ENCODE results near the gene BGN. TPM values are rescaled to one million over a fixed set of nuclear protein-coding genes. Genes with fewer than 3 reads are reported as not detected.

The BGN gene
- 0.69 TPM in 1 of 2 replicates, not detected in the other for total RNA-seq

DNA sequence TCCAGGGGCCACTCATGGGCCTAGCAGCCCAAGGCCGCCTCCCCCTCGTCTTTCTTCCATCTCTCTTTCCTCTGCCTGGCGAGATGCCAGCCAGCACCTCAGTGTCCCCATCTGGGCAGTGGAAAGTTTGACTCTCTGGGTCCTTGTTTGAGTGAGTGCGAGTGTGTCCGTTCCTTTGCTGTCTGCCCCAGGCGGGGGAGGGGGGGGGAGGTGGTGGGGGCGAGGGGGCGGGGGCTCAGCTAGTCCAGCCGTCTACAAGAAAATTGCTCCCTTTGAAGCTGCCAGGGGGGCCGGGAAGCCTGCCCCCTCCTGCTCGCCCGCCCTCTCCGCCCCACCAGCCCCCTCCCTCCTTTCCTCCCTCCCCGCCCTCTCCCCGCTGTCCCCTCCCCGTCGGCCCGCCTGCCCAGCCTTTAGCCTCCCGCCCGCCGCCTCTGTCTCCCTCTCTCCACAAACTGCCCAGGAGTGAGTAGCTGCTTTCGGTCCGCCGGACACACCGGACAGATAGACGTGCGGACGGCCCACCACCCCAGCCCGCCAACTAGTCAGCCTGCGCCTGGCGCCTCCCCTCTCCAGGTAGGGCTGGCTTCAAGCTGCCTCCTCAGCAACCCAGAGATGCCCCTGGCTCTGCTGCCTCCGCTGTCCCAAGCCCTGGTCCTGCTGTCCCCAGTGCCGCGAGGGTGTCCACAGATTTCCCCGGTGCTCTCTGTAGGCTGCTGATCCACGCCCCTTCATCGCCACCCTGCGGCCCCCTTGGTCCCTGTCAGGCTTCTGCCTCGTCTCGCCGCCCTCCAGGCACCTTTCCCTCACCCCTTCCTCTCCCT lies at the start of gene BGN:
Gene BGN (plus strand): TSS at position 440 of the 821 bp plus-strand sequence. CDS start 9,652 bp downstream, outside the sequence.
- TF ChIP-seq, protein P1, sequence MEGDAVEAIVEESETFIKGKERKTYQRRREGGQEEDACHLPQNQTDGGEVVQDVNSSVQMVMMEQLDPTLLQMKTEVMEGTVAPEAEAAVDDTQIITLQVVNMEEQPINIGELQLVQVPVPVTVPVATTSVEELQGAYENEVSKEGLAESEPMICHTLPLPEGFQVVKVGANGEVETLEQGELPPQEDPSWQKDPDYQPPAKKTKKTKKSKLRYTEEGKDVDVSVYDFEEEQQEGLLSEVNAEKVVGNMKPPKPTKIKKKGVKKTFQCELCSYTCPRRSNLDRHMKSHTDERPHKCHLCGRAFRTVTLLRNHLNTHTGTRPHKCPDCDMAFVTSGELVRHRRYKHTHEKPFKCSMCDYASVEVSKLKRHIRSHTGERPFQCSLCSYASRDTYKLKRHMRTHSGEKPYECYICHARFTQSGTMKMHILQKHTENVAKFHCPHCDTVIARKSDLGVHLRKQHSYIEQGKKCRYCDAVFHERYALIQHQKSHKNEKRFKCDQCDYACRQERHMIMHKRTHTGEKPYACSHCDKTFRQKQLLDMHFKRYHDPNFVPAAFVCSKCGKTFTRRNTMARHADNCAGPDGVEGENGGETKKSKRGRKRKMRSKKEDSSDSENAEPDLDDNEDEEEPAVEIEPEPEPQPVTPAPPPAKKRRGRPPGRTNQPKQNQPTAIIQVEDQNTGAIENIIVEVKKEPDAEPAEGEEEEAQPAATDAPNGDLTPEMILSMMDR (conservative IDR thresholded peaks at IDR 0.05; ENCODE audit: low read depth, low read length): peak; percentile 10
- peak within 1 kb of the TSS; percentile 19 for H3K4me3 ChIP-seq (ENCODE audit: low read depth, low read length)
- no peak for DNase-seq (ENCODE audit: low read depth)

DNA sequence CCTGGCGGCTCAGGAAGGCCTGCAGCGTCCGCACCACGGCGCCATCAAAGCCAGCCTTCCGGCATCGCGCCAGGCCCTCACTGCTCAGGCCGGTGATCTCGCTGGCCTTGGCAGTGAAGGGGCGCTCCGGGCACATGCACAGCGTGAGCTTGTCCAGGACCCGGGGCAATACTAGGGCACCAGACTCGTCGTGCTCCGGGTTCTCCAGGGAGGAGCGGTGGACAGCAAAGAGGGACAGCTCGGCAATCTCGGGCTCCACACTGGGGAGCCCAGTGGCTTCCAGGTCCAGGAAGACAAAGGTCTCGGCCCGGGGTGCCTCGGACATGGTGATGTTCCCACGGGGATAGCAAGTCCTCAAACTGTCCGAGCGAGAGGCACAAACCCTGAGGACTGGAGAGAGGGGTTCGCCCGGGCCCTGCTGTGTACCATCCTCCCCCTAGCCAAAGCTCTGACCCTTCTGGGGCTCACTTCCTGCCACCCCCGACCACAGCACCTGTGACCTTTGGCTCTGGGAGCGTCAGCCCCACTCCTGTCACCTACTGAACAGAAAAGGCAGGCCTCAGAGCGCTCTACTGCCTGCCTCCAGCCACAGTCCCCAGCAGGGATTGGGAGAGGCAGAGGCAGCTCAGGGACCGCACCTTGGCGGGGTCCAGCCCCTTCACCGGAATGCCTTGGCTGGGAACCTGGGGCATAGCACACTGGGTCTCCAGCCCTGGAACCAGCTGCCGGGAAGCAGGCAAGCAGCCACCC lies 49.5 kb upstream of the BGN start:
- DNase-seq (ENCODE audit: low read depth): no peak
- H3K4me3 ChIP-seq (ENCODE audit: low read depth, low read length): no peak overlapping the region
- TF ChIP-seq, protein P1 (conservative IDR thresholded peaks at IDR 0.05; ENCODE audit: low read depth, low read length): no peak

DNA sequence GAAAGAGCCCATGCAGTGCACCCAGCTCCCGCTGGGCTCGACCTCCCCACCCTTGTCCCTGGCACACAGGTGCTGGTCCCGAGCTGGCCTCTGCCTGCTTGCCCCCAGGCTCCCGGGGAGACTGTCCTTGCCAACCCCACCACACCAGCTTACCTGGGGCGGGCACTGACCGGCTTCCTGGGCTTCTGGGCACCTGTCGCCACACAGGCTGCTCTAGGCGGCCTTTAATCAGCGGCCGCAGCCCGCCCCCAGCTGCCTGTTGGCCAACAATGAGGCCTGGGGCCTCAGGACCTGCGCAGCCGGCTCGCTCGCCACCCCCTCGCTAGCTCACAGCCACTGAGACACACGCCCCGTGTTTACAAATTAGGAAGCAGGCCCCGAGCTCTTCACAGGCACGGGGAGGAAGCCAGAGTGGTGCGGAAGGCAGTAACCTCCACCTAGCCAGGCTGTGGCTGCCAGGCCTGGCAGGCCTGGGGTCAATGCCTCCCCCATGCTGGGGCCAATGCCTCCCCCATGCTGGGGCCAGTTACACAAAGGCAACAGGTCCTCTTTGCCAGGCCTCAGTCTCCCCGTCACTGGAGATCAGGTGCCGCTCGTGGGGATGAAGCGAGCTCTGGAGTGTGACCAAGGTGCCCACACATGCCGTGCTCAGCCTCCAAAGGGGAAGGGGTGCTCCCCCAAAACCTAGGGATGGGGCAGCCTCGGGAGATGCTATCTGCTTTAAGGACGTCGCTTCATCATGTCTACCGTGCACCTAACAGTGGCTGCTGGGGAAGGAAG lies 48.7 kb upstream of the BGN start, which contains the start of gene TREX2:
Gene TREX2 (minus strand): TSS at position 201 of the 780 bp plus-strand sequence. CDS start 626 bp downstream, outside the sequence.
- DNase-seq (ENCODE audit: low read depth): no peak
- H3K4me3 ChIP-seq (ENCODE audit: low read depth, low read length): no peak within 1 kb of the TSS
- TF ChIP-seq, protein P1 (conservative IDR thresholded peaks at IDR 0.05; ENCODE audit: low read depth, low read length): no peak

DNA sequence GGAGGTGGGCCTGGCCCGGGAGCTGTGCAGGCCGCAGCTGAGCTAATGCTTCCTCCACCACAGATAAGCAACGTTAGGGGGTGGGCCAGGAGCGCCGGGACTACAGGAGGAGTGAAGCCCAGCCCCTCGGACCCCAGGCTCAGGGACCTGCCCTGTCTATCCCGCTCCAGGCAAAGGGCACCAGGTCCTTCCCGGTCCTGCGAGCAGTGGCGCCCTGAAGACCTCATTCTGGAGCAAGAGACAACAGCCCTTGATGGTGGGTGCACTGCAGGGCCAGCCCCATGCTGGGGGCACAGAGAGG lies 48.2 kb upstream of the BGN start:
- no peak overlapping the region for H3K4me3 ChIP-seq (ENCODE audit: low read depth, low read length)
- DNase-seq (ENCODE audit: low read depth): no peak
- TF ChIP-seq, protein P1 (conservative IDR thresholded peaks at IDR 0.05; ENCODE audit: low read depth, low read length): no peak

DNA sequence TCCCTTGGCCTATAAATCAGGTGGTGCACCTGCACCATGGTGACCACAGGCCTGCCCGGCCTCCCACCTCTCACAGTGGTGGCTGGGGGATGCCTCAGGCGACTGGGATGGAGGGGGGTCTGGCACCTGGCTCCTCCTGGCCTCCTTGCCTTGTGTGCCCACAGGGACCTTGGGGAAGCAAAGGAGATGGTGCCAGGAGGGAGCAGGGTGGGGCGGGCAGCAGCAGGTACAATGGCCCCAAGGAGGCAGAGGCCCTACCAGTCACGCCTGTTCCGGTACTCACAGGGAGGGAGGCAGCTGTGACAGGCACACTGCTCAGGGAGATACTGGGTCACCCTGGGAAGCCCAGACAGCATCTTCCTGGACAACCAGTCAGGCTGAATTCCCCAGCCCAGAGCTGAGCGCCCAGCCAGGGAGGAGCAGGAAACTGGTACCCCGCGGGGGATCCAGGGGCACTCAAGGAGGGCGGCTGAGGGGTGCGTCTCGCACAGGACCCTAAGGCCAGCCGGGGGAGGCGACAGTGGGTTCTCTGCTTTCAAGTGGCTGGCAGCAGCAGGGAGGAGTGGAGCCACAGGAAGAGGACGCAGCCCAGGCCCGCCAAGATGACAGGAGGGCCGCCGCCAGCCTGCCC lies 47.7 kb upstream of the BGN start:
- TF ChIP-seq, protein P1 (conservative IDR thresholded peaks at IDR 0.05; ENCODE audit: low read depth, low read length): no peak
- H3K4me3 ChIP-seq (ENCODE audit: low read depth, low read length): no peak overlapping the region
- no peak for DNase-seq (ENCODE audit: low read depth)

DNA sequence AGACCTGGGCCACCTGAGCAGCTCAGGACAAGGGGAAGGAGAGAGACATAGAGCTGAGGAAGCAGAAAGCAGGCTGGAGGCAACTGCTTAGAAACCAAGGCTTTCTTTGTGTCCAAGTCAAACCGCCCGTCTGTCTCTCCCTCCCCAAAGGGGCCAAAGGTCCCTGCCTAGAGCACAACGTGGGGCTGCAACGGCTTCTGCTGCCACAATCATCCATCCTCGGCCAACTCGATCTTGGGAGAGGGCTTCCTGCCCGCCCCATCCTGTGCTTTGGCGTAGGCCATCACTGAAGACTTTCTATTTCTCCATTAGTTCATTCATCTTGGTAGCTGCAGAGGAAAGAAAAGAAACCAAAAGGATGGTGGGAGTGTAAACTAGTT lies 47.2 kb upstream of the BGN start:
- no peak for DNase-seq (ENCODE audit: low read depth)
- H3K4me3 ChIP-seq (ENCODE audit: low read depth, low read length): no peak overlapping the region
- TF ChIP-seq, protein P1 (conservative IDR thresholded peaks at IDR 0.05; ENCODE audit: low read depth, low read length): no peak

Data from epithelial cell of proximal tubule (primary cell).